Measurements from ENCODE around the gene PTF1A.

The PTF1A gene

GRCh38 chr10:23195846-23196600, 3.9 kb downstream of the PTF1A start:
- H3K4me3 ChIP-seq (ENCODE audit: low read length): no peak overlapping the region
- no peaks in the 10 kb centered on the region for H3K79me2 ChIP-seq (ENCODE audit: low read length)
- H3K27ac ChIP-seq (ENCODE audit: low read length): no peak overlapping the region
- no peaks in the 10 kb centered on the region for H3K36me3 ChIP-seq (replicated peaks; ENCODE audit: low read depth, low read length)
- H4K20me1 ChIP-seq (ENCODE audit: insufficient read depth, low read length): no peaks in the 10 kb centered on the region
- no peak overlapping the region for H2AFZ ChIP-seq (ENCODE audit: low read depth, low read length)
- TF ChIP-seq EZH2phosphoT487 (IDR thresholded peaks at IDR 0.05; ENCODE audit: low read depth): no peak
- no peak for TF ChIP-seq CTCF (IDR thresholded peaks at IDR 0.05; ENCODE audit: low read depth, low read length)
- H3K9me3 ChIP-seq (ENCODE audit: insufficient read depth, low read length): no peaks in the 10 kb centered on the region
- no peaks in the 10 kb centered on the region for H3K27me3 ChIP-seq (ENCODE audit: low read depth, low read length)
- H3K9ac ChIP-seq (ENCODE audit: low read length): no peak overlapping the region
- no peak overlapping the region for H3K4me2 ChIP-seq (ENCODE audit: low read length)
- H3K4me1 ChIP-seq (ENCODE audit: low read length): no peaks in the 10 kb centered on the region

GRCh38 chr10:23196915-23197314, 4.8 kb downstream of the PTF1A start:
- H3K9ac ChIP-seq (ENCODE audit: low read length): no peak overlapping the region
- H3K4me1 ChIP-seq (ENCODE audit: low read length): no peaks in the 10 kb centered on the region
- H3K9me3 ChIP-seq (ENCODE audit: insufficient read depth, low read length): no peaks in the 10 kb centered on the region
- H3K79me2 ChIP-seq (ENCODE audit: low read length): no peaks in the 10 kb centered on the region
- no peaks in the 10 kb centered on the region for H3K36me3 ChIP-seq (replicated peaks; ENCODE audit: low read depth, low read length)
- H3K4me2 ChIP-seq (ENCODE audit: low read length): no peak overlapping the region
- no peak overlapping the region for H3K27ac ChIP-seq (ENCODE audit: low read length)
- TF ChIP-seq CTCF (IDR thresholded peaks at IDR 0.05; ENCODE audit: low read depth, low read length) (no peak), EZH2phosphoT487 (IDR thresholded peaks at IDR 0.05; ENCODE audit: low read depth) (no peak)
- no peak overlapping the region for H3K4me3 ChIP-seq (ENCODE audit: low read length)
- H2AFZ ChIP-seq (ENCODE audit: low read depth, low read length): no peak overlapping the region
- H4K20me1 ChIP-seq (ENCODE audit: insufficient read depth, low read length): no peaks in the 10 kb centered on the region
- no peaks in the 10 kb centered on the region for H3K27me3 ChIP-seq (ENCODE audit: low read depth, low read length)

GRCh38 chr10:23197416-23197861, 5.3 kb downstream of the PTF1A start:
- no peak overlapping the region for H3K27ac ChIP-seq (ENCODE audit: low read length)
- H3K4me3 ChIP-seq (ENCODE audit: low read length): no peak overlapping the region
- no peaks in the 10 kb centered on the region for H3K27me3 ChIP-seq (ENCODE audit: low read depth, low read length)
- no peaks in the 10 kb centered on the region for H4K20me1 ChIP-seq (ENCODE audit: insufficient read depth, low read length)
- no peaks in the 10 kb centered on the region for H3K4me1 ChIP-seq (ENCODE audit: low read length)
- H3K9me3 ChIP-seq (ENCODE audit: insufficient read depth, low read length): no peaks in the 10 kb centered on the region
- no peak overlapping the region for H2AFZ ChIP-seq (ENCODE audit: low read depth, low read length)
- no peak overlapping the region for H3K4me2 ChIP-seq (ENCODE audit: low read length)
- no peak overlapping the region for H3K9ac ChIP-seq (ENCODE audit: low read length)
- TF ChIP-seq EZH2phosphoT487 (IDR thresholded peaks at IDR 0.05; ENCODE audit: low read depth) (no peak), CTCF (IDR thresholded peaks at IDR 0.05; ENCODE audit: low read depth, low read length) (no peak)
- H3K79me2 ChIP-seq (ENCODE audit: low read length): no peaks in the 10 kb centered on the region
- no peaks in the 10 kb centered on the region for H3K36me3 ChIP-seq (replicated peaks; ENCODE audit: low read depth, low read length)

- no peaks in the 10 kb centered on the region for H3K79me2 ChIP-seq (ENCODE audit: low read length)
- H3K9me3 ChIP-seq (ENCODE audit: insufficient read depth, low read length): no peaks in the 10 kb centered on the region
- H4K20me1 ChIP-seq (ENCODE audit: insufficient read depth, low read length): no peaks in the 10 kb centered on the region
- no peak overlapping the region for H3K27ac ChIP-seq (ENCODE audit: low read length)
- H3K4me3 ChIP-seq (ENCODE audit: low read length): no peak overlapping the region
- no peaks in the 10 kb centered on the region for H3K4me1 ChIP-seq (ENCODE audit: low read length)
- TF ChIP-seq CTCF (IDR thresholded peaks at IDR 0.05; ENCODE audit: low read depth, low read length) (no peak), EZH2phosphoT487 (IDR thresholded peaks at IDR 0.05; ENCODE audit: low read depth) (no peak)
- no peaks in the 10 kb centered on the region for H3K27me3 ChIP-seq (ENCODE audit: low read depth, low read length)
- no peak overlapping the region for H3K4me2 ChIP-seq (ENCODE audit: low read length)
- H3K9ac ChIP-seq (ENCODE audit: low read length): no peak overlapping the region
- no peaks in the 10 kb centered on the region for H3K36me3 ChIP-seq (replicated peaks; ENCODE audit: low read depth, low read length)
- H2AFZ ChIP-seq (ENCODE audit: low read depth, low read length): no peak overlapping the region
Measured at GRCh38 chr10:23198610-23198939, 6.5 kb downstream of the PTF1A start.
